NCI-H2227 (cell line): Measurements from ENCODE around the gene MIER1.
"Not testable (repeated sequence)": the region's sequence is repeated elsewhere in the genome, so short reads cannot be mapped to it uniquely, and the experiment has no call there.

ENCODE experiments used
- DNase-seq: peaks from one replicate; lab custom pipeline; 2025; ENCODE audit not compliant: unreplicated experiment; lab: John Stamatoyannopoulos, UW

Gene MIER1

DNA sequence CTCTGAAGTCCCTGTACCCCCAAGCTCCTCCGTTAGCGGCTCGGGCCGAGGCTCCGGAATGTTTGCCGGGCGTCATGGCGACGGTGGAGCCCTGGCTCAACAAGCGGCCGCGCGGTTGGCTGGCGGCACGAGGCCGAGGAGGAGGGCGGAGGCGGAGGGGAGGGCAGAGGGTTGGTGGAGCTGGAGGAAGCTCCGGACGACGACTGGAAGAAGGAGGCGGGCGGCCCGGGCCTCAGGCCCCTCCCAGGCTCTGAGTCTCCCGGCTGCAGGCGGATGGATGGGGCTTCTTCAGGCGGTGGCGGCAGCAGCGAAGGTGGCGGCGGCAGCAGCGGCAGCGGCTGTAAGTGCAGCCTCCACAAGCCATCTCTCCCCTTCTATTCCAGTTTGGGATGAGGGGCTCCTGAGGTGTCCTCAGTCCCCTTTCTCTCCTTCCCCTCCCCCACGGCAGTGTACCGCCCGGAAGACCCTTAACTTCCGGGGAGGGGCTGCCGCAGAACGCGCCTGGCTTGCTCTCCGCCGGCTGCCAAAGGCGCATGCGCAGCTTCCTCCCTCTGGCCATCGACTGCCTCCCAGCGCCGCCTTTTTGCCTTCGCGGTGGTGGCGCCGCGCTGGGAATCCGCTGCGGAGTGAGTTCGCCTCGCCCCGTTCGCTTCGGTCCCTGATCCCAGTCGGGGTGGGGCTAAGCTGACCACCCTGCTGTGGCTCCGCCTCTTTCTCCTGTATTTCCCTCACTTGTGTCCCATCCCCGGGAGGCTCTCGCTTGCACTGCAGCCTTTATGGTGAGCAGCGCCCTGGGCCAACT is at the start of gene MIER1, which contains the start of gene DNAI4:
MIER1 (plus strand) TSS at position 235 of the 802 bp plus-strand sequence; CDS start at position 274, 39 bp downstream.
DNAI4 (minus strand) TSS at position 101 of the 802 bp plus-strand sequence; CDS start at position 76, 25 bp downstream.
- DNase-seq: peak; percentile 99

DNA sequence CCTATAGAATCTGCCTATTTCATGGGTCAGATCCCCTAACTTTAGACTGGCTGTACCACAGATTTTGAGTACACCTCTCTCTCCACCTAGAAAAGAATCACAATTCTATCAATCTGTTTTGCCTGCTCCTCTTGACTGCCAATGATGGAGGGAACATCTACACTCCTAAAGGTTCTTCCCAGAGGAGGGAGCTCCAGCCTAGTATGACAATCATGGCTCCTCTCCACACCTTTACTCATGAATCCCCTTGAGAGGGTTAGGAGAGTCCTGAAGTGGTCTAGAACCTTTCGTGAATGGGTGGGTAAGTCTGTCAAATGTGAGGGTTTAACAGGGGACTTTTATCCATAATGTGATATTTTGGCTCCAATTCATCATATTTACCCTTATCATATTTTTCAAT is 48.1 kb upstream of the MIER1 start:
- DNase-seq: no peak

DNA sequence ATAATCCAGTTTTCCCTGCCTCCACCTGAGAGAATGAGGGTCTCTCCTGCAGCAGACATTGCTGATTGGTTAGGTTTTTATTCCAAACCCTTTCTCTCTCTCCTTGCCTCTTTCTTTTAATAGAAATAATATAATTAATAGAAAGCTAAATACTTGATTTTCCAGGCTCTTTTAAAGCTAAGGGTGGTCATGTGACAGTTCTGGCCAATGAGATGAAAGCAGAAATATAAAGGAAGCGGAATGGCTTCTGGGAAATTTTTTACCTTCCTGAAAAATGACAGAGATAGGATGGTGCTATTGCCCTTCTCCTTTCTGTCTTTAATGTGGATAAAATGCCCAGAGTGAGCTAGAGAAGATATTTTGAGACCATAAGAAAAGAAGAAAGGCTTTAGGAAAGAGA is 35.8 kb upstream of the MIER1 start:
- DNase-seq: no peak

DNA sequence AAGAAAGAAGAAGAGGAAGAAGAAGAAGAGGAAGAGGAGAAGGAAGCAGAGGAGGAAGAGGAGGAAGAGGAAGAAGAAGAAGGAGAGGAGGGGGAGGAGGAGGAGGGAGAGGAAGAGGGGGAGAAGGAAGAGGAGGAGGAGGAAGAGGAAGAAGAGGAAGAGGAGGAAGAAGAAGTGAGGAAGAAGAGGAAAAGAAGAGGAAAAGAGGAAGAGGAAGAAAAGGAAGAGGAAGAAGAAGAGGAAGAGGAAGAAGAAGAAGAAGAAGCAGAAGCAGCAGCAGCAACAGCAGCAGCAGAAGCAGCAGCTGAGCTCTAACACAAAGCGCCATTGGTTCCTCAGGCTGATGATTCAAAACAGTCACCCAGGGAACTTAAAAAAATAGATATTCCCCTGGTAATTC is 34.2 kb upstream of the MIER1 start:
- no peak for DNase-seq

DNA sequence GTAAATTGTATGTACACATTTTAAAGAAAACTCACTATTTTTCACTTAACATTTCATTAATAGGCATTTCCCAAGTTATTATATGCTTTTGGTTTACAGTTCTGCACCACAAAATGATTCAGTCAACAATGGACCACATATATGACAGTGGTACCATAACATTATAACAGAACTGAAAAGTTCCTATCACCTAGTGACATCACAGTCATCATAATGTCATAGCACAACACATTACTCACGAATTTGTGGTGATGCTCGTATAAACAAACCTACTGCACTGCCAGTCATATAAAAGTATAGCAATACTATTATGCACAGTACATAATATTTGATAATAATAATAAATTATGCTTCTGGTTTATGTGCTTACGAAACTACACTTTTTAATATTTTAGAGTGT is 31.1 kb upstream of the MIER1 start:
- no peak for DNase-seq

DNA sequence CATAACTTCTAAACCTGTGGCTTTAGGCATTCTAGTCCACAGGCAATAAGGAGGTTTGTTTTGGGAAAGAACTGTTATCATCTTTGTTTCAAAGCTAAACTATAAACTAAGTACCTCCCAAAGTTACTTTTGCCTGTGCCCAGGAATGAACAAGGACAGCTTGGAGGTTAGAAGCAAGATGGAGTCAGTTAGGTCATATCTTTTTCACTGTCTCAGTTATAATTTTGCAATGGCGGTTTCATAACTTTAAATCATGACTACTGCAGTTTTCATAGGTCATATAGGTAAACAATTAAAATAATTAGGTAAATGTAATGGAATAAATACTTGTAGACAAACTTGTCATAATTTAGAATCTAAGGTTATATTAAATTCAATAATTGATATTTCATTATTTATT is 9.6 kb upstream of the MIER1 start:
- not testable (repeated sequence) for DNase-seq

DNA sequence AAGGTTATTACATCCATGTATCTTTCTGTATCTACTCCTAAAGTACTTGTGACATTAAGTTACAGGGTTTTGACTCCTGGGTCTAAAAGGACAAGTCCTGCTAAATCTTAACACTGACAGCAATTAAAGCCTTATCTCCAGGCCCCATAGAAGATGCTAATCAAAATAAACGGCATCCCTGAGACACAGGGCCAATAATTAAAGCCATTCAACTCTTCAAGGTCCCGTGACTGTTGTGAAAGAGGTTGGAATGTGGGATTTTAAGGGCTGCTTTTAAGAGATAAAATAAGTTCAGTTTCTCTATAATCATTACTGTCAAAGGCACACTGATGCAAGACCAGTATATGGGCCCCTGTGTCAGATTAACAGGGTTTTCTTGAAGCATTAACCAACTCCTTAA is 8.5 kb upstream of the MIER1 start:
- DNase-seq: no peak

DNA sequence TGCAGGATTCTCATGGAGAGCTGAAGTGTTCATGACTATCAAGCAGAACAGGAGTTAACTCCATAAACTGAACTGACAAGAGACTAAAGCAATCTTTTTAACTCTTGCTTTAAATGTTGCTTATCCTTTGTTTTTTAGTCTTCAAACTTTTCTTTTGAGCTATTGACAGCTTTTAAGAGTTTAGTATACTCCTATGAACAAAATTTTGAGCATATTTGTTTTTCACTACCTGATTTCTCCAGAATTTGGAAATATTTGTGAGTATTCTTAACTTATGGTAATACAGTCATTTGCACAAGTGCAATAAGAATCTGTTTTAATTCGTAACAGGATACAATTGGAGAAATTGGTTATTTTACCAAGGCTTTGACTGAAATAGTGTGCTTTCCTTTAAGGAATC is 7.3 kb upstream of the MIER1 start:
- DNase-seq: no peak

DNA sequence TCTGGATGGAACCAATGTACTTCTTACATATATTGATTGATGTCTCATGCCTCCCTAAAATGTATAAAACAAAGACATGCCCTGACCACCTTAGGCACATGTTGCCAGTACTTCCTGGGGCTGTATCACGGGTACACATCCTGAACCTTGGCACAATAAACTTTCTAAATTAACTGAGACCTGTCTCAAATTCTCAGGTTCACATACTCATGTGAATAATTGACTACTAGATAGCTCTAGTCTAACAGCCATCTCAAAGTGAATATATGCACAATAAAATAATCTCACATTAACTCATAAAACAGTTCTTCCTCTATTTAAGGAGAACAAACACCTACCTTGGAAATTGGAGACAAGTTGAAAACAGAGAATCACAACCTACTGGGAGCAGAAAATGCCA is 5.7 kb upstream of the MIER1 start:
- no peak for DNase-seq

DNA sequence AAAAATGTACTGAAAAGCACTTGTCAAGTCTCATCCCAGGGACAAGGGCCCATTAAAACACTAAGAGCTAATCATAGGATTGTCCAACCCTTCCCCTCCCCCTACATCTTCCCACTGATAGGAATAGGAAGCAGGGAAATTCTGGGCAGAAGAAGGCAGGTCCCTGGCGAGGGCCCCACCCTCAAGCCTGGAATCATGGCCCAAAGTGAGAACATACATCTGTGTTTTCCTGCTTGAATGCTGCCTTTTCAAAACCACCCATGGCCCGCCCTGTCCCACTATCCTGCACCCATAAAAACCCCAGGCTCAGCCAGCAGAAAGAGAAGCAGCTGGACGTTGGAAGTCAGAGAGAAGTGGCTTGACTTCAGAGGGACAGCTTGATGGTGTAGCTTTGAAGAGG is 5.0 kb upstream of the MIER1 start:
- DNase-seq: no peak

DNA sequence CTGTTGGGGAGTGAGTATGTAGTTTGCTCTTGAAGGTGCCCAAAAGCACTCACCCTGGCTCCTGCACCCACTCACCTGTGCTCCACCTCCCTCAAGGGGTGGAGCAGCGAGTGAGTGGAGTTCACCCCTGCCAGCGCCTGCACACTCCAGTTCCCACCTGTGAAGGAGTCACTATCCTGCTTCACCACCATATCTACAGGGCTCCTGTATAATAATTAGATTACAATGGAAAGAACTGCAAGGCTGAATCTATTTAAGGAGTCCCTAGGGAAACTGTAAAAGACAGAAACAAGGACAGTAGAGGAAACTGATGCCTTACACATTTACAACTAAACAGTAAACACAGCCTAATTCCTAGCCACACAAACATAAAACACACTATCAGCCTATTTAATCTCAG is 4.2 kb upstream of the MIER1 start:
- no peak for DNase-seq

DNA sequence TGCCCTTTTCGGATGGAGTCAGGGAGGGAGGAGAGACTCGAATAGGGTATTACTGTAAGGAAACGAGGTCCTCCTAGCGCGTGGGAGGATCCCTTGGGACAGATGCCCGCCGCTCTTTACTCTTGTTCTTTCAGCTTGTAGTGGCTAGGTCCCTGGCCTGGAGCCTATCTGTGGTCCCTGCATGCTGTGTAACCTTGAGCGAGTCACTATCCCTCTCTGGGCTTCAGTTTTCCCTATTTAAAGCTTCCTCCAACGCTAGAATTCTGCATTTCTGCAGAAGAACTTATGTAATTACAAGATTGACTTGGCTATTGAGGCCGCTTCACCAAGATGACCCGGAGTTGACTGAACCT is 744 bp downstream of the MIER1 start:
- no peak for DNase-seq

DNA sequence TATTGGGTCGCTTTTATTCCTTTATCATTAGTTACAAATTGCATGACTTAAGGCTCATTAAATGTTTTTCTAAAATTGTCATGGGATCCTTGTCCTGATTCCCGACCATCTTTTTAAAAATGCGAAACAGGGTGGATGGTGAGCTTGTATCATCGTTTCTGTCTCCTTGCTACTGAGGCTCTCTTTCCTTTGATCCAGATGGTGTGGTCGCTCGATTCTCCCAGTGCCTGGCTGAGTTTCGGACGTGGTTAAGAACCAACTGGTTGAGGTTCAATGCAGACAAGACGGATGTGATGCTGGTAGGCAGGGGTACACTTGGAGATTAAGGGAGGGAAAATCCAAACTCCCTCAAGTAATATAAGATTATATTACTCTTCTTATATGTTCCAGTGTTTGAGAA is 1.2 kb downstream of the MIER1 start:
- peak; percentile 30 for DNase-seq

DNA sequence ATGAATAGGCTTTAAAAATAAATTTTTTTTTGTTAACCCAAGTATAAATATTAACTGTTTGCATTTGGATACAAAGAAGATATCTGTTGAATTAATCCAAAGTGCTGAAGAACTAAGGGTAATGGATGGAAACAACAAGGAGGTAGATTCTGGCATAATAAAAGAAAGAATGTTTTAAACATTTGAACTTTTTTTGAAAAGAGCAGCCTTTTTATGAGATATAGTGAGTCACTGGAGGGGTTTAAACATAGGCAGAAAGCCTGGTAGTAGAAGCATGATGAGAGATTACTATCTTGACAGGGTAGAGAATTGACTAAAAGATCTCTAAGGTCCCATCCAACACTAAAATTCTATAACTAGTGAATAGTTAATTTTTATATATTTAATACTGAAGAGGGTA is 2.7 kb downstream of the MIER1 start:
- no peak for DNase-seq

DNA sequence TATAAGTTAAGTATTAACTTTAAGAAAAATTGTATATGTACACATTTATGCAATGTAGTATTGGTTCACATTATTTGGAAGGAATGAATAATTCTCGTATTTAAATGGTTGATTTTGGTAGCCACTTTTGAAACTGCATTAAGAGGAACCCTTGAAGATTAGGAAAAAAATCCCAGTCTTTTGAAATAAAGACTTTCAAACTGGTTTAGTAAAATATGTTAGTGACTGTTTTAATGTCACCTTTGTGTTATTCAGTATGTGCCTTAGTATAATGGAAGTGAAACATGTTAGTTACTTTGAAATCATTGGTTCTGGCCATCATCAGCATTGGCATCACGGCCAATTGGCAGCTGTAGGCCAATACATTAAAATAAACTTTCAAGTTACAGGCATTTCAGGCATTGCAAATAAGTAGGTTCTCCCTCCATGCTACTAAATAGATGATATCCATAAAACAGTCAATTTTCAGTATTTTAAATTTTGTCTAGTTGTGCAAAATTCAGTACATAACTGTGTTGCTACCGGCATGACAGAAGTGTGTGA is 4.4 kb downstream of the MIER1 start:
- no peak for DNase-seq

DNA sequence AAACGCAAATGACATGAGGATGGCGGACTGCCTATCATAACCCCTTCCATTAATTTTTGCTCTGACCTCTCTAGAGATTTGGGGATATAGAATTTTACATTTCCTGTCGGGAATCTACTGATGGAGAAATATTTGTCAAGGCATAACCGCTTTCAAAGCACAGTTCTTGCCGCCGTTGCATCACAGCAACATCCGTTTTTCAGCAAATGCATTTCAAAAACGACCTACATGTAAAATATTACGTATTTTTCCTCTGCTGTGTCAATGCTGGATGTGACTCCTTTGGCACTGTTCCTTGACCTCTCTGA is 4.9 kb downstream of the MIER1 start:
- no peak for DNase-seq

DNA sequence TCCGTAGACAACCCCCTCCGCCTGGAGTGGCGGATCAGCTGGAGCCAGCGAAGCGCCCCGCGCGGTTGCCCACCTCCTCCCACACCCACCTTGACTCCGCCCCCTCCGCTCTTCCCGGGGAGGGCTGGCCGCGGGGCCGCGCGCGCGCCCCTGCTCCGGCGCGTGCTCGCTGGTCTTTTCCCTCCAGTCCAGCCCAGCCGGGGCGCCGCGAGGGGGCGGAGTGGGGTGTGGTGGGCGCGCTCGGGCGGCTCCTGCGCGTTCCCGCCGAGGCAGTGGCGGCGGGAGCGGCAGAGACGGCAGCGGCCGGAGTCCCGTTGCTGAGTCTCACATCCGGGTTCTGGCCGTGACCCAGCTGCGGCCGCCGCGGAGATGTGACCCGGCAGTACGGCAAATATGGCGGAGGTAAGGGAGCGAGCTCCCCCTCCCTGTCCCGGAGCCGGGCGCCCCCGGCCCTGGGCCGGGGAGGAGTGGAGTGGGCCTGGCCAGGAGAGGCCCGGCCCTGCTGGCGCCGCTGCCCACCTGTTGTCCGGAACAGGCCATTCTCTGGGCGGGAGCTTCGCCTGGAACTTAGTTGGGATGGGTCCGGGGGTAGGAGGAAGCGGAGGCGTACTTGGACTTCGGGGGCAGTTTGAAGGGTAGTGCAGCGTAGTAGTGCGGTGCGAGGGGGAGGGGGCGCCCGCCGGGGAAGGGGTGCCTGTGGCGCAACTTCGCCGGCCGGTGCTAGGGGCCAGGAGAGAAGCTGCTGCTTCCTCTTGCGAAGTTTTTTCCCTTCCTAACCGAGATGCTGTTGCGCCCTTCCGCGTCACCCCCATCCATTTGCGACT is 5.4 kb downstream of the MIER1 start:
- DNase-seq: peak; percentile 98

DNA sequence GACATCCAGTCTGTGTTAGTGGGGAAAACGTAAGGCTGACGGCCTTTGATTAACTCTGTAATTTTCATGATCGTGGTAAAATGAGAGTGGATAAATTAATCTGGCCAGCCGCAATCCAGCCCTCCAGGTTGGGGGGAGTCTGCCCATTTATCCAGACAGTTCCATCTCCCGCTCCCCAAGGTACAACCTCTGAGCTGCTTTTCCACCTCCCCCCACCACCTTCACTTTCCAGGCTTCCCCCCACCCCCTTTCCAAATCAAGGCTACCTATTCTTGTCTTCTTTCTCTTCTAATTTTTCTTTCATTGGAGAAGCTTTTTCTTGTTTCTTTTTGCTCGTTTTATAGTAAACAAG is 6.0 kb downstream of the MIER1 start:
- no peak for DNase-seq

DNA sequence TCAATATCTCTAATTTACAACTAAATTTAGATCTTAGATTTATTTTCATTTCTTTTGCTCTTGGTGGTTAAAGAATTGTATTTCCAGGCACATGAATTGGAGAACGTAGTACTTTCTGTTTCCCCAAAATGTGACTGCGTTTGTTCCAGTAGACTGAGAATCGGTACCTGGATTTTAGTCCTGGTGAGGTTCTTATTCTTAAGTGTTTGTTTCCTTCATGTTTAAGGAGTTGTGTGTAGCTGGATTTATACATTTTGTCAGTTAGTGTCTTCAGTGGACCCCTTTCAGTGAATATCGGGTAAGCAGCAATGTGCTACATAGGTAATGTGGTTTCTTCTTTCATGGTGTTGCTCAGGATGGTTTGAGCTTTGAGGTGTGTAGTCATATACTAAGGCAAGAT is 6.8 kb downstream of the MIER1 start:
- DNase-seq: no peak

DNA sequence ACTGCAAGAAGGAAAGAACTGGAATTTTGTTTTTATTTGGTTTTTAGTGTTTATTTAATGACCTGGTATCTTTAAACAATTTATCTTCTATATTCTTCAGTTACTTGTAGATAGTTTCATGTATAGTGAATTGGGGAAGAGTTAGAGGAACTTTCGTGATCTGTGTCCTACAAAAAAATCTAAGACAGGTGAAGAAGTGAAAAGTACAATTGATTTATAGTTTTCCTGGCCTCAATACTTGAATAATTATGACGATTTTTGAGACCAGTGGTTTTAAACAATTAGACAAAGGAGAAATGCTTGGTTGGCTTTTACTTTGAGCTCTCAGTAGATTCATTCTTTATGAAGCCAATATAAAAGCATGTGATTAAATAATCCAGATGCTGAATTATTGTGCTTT is 7.5 kb downstream of the MIER1 start:
- no peak for DNase-seq

DNA sequence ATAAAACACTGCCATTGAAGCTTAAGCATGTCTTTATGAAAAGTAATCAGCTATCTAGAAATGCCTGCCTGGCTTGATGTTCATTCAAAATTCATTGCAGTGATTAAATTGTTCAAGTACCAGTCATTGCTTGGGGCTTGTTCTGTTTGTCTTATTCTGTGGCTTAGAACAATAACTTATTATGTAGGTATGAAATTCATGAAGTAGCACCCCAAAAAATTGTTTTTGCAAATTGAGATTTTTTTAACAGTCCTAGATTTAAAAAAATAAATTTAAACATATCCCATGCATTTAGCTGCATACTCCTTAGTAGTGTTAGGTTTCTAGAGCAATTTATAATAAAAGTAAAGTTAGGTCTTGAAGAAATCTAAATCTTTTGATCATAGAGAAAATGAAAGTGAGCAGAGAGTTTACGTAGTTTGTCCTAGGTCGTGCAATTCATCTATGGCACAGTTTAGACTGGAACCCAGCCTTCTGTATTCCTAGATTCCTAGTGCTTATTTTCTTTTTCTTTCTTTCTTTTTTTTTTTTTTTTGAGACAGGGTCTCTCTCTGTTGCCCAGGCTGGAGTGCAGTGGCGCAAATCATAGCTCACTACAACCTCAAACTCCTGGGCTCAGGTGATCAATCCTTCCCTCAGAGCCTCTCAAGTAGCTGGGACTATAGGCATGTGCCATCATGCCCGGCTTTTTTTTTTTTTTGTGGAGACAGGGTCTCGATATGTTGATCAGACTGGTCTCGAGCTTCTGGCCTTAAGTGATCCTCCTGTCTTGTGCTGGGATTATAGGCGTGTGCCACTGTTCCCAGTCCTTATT is 9.3 kb downstream of the MIER1 start:
- DNase-seq: no peak
